T follicular helper cell (primary cell): ENCODE measurements around the gene ZNF48.

Experiments used
- DNase-seq: peaks from one replicate; pipeline ENCODE4 v3.0.0-alpha.2; 2020; ENCODE audit warnings: low read depth

ZNF48 gene

GRCh38 chr16:30358990-30359870 is 36.0 kb upstream of the ZNF48 start:
- DNase-seq, result no peak

- no peak for DNase-seq
Observed at GRCh38 chr16:30359871-30360170, 35.4 kb upstream of the ZNF48 start.

- DNase-seq, result no peak
Observed at GRCh38 chr16:30361180-30361579, 34.0 kb upstream of the ZNF48 start.

- no peak for DNase-seq
Observed at GRCh38 chr16:30365200-30365599, 30.0 kb upstream of the ZNF48 start.

GRCh38 chr16:30366511-30366910 is 28.7 kb upstream of the ZNF48 start:
- DNase-seq, result no peak

- no peak for DNase-seq
Observed at GRCh38 chr16:30367349-30368009, 27.7 kb upstream of the ZNF48 start.

- DNase-seq, result no peak
Observed at GRCh38 chr16:30368122-30368791, 27.0 kb upstream of the ZNF48 start.

GRCh38 chr16:30368792-30369090 is 26.5 kb upstream of the ZNF48 start:
- DNase-seq, result no peak

GRCh38 chr16:30369091-30369937 is 25.9 kb upstream of the ZNF48 start:
- DNase-seq, result no peak

GRCh38 chr16:30369938-30370455 is 25.2 kb upstream of the ZNF48 start:
- no peak for DNase-seq

GRCh38 chr16:30370456-30371247 is 24.6 kb upstream of the ZNF48 start, which contains the start of gene TBC1D10B:
TBC1D10B (minus strand) TSS chr16:30370494; CDS start chr16:30370183, 311 bp downstream.
- peak; percentile 99 for DNase-seq

GRCh38 chr16:30371248-30371816 is 23.9 kb upstream of the ZNF48 start:
- no peak for DNase-seq

GRCh38 chr16:30372038-30372712 is 23.0 kb upstream of the ZNF48 start:
- DNase-seq, result no peak

- no peak for DNase-seq
Observed at GRCh38 chr16:30372725-30373124, 22.5 kb upstream of the ZNF48 start.

- no peak for DNase-seq
Observed at GRCh38 chr16:30374538-30374937, 20.7 kb upstream of the ZNF48 start, which contains the start of gene MYL11. MYL11 (plus strand) TSS chr16:30374802; CDS start chr16:30374858, 56 bp downstream.

GRCh38 chr16:30375864-30376263 is 19.4 kb upstream of the ZNF48 start:
- DNase-seq, result no peak

GRCh38 chr16:30376461-30376902 is 18.7 kb upstream of the ZNF48 start:
- DNase-seq, result no peak

- no peak for DNase-seq
Observed at GRCh38 chr16:30377050-30377811, 18.0 kb upstream of the ZNF48 start.

GRCh38 chr16:30377812-30378235 is 17.4 kb upstream of the ZNF48 start:
- DNase-seq, result peak; percentile 86
